B cell (primary cell): ENCODE measurements around the gene DKK2. TPM values are rescaled to one million over a fixed set of nuclear protein-coding genes. Genes with fewer than 3 reads are reported as not detected.

Source experiments
- ATAC-seq: fragments of 200-7000 bp; cut with Tn5 transposase; one replicate; pipeline ENCODE4 v1.10.0; 2021; ENCODE audit warnings: low read depth, mild to moderate bottlenecking, moderate number of reproducible peaks, moderate library complexity
- CTCF ChIA-PET: fragments of 350-600 bp; sonication (Branson Sonifier 250); formaldehyde crosslinking; loops from one replicate; lab custom pipeline; 2021; ENCODE audit warnings: antibody characterized with exemption, inconsistent platforms; lab: Charles Lee
- POLR2A ChIA-PET: fragments of 350-600 bp; sonication (Branson Sonifier 250); formaldehyde crosslinking; loops from one replicate; lab custom pipeline; 2021; ENCODE audit warnings: antibody characterized with exemption; lab: Charles Lee
- DNase-seq: peaks from one replicate; pipeline ENCODE4 v3.0.0; 2013
- H2AFZ ChIP-seq: 2 replicates; pipeline ENCODE4 v1.6.1; 2012; ENCODE audit warnings: mild to moderate bottlenecking, low read depth, low read length; ENCODE audit not compliant: insufficient read depth, poor library complexity, severe bottlenecking
- H3K27ac ChIP-seq, 2 donors: 1 replicate in 1 of 2; 2 replicates in 1 of 2; pipeline ENCODE4 v1.5.1; 2012 to 2013; ENCODE audit warnings: low read length in 2 of 2, mild to moderate bottlenecking in 2 of 2, moderate library complexity in 1 of 2
- H3K27me3 ChIP-seq, 4 experiments: fragments of 200-600 bp in 1 of 4; sonication (generic) in 1 of 4; replicated peaks in 1 of 4; 1 replicate in 2 of 4; 2 replicates in 2 of 4; pipeline versions ENCODE4 v1.6.1 to v1.7.0; 2013 to 2016; ENCODE audit warnings: low read length in 3 of 4, mild to moderate bottlenecking in 2 of 4, mixed read lengths in 1 of 4, moderate library complexity in 1 of 4; ENCODE audit not compliant: insufficient read depth in 4 of 4, control insufficient read depth in 3 of 4; ENCODE audit errors: control extremely low read depth in 1 of 4
- H3K36me3 ChIP-seq, 2 experiments: replicated peaks in 1 of 2; 1 replicate in 1 of 2; 2 replicates in 1 of 2; pipeline versions ENCODE4 v1.6.1 to v1.7.1; 2013; ENCODE audit warnings: low read length in 1 of 2; ENCODE audit not compliant: insufficient read depth in 2 of 2, control insufficient read depth in 1 of 2; ENCODE audit errors: control extremely low read depth in 1 of 2, extremely low read depth in 1 of 2
- H3K4me1 ChIP-seq, 2 donors: fragments of 200-600 bp in 1 of 2; sonication (generic) in 1 of 2; 1 replicate in 1 of 2; 2 replicates in 1 of 2; pipeline versions ENCODE4 v1.5.1 to v1.6.1; 2013 to 2017; ENCODE audit warnings: low read length in 2 of 2; ENCODE audit not compliant: control insufficient read depth in 2 of 2, insufficient read depth in 2 of 2
- H3K4me2 ChIP-seq: replicated peaks from 2 replicates; pipeline ENCODE3; 2012; ENCODE audit warnings: mild to moderate bottlenecking, low read depth, low read length; ENCODE audit not compliant: poor library complexity, severe bottlenecking
- H3K4me3 ChIP-seq, 5 experiments: fragments of 200-600 bp in 1 of 5; sonication (generic) in 1 of 5; 1 replicate in 3 of 5; 2 replicates in 2 of 5; pipeline versions ENCODE4 v1.5.1 to v1.7.0; 2011 to 2016; ENCODE audit warnings: low read length in 4 of 5, mild to moderate bottlenecking in 4 of 5, low read depth in 2 of 5, control low read depth in 1 of 5, moderate library complexity in 1 of 5; ENCODE audit not compliant: insufficient read depth in 1 of 5; ENCODE audit errors: control extremely low read depth in 1 of 5, extremely low read depth in 1 of 5
- H3K79me2 ChIP-seq: fragments of 200-600 bp; sonication (generic); one replicate; pipeline ENCODE4 v1.6.0; 2016; ENCODE audit warnings: low read length; ENCODE audit not compliant: control insufficient read depth, insufficient read depth
- H3K9ac ChIP-seq: fragments of 200-600 bp; sonication (generic); 2 replicates; pipeline ENCODE4 v1.6.1; 2017; ENCODE audit warnings: mild to moderate bottlenecking, low read length, moderate library complexity
- H3K9me3 ChIP-seq, 3 donors: one replicate each; pipeline versions ENCODE4 v1.6.1 to v1.7.1; 2013; ENCODE audit warnings: low read length in 2 of 3; ENCODE audit not compliant: control insufficient read depth in 2 of 3, insufficient read depth in 1 of 3; ENCODE audit errors: control extremely low read depth in 1 of 3
- H4K20me1 ChIP-seq: 2 replicates; pipeline ENCODE4 v1.6.0; 2012; ENCODE audit warnings: mild to moderate bottlenecking, low read length; ENCODE audit not compliant: insufficient read depth, control insufficient read depth, poor library complexity, severe bottlenecking
- H3K27ac Mint-ChIP-seq: one replicate; pipeline ENCODE4 v1.8.0; 2021; ENCODE audit warnings: mixed read lengths
- H3K27me3 Mint-ChIP-seq: one replicate; pipeline ENCODE4 v1.8.0; 2021; ENCODE audit warnings: mixed read lengths
- H3K4me1 Mint-ChIP-seq: one replicate; pipeline ENCODE4 v1.8.0; 2021; ENCODE audit warnings: mixed read lengths
- H3K4me3 Mint-ChIP-seq: one replicate; pipeline ENCODE4 v1.8.0; 2021; ENCODE audit warnings: mixed read lengths
- H3K9me3 Mint-ChIP-seq: one replicate; pipeline ENCODE4 v1.8.0; 2022; ENCODE audit warnings: mixed read lengths; ENCODE audit not compliant: insufficient read depth
- EZH2 ChIP-seq: IDR thresholded peaks from 2 replicates; pipeline ENCODE4 v1.6.1; 2012; ENCODE audit warnings: borderline replicate concordance, low read depth, mild to moderate bottlenecking, moderate library complexity, low read length; ENCODE audit not compliant: insufficient read depth, poor library complexity, severe bottlenecking
- WGBS: methylation state at CpG from one replicate; pipeline ENCODE4 v1.1.5; 2013; ENCODE audit warnings: missing lambda C conversion rate; ENCODE audit not compliant: insufficient coverage; 5-methylcytosine and 5-hydroxymethylcytosine counted together
- intact Hi-C: fragments of 100-400 bp; cut with micrococcal nuclease; formaldehyde crosslinking; loops from one replicate; pipeline ENCODE4 v1.10.0; 2022
- polyA plus RNA-seq: library from polyadenylated mRNA; depleted of rRNA; stranded (reverse); fragments of >200 nt; gene quantifications from 2 replicates; pipeline ENCODE4 v1.2.3, GENCODE V29; 2012
- total RNA-seq, 2 donors: library from RNA; stranded (reverse); fragments of 120-200 nt in 1 of 2; gene quantifications; 1 replicate in 1 of 2; 2 replicates in 1 of 2; pipeline versions ENCODE4 v1.2.3 to v1.2.4, GENCODE V29; 2013 to 2022
- TF ChIP-seq, protein P1 (sequence below): fragments of 200-600 bp; IDR thresholded peaks from one replicate; pipeline ENCODE4 v1.8.0; 2022; ENCODE audit warnings: antibody characterized with exemption, mild to moderate bottlenecking

DKK2 gene
- total and polyA plus RNA-seq, 2 donors (not counting 1 experiment from before 2014, with no cell fraction given) = not detected

DNA sequence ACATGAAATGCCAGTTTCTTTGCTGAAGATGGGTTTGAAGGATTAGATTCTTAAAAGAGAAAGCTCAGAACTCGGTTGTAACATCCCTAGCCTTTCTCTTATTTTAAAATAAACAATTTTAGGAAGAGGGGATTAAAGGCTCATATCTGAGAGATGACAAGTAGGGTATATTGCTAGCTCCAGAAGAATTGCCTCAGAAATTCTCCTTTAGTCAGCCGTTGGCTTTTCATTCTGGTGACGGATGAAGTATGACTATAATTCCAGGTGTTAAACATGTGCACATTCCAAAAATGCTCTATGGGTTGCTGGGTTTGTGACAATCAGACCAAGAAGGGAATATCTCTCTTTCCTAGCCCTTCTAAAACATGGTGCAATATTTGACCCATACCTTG, 17.8 kb downstream of the DKK2 start:
- ATAC-seq (no peak), DNase-seq (no peak)
- Histone ChIP-seq H3K36me3 (no peaks in the 10 kb centered on the region), H3K4me1 (no peaks in the 10 kb centered on the region), H3K27ac (no peak overlapping the region), H3K4me3 (no peak overlapping the region), H3K27me3 (no peaks in the 10 kb centered on the region), H2AFZ (no peak overlapping the region), H3K4me2 (no peak overlapping the region), H3K9ac (no peak overlapping the region), H4K20me1 (no peaks in the 10 kb centered on the region), H3K9me3 (no peaks in the 10 kb centered on the region), H3K79me2 (no peaks in the 10 kb centered on the region)
- intact Hi-C loops = no loop called here
- POLR2A ChIA-PET = no interaction called here
- no peaks in the 10 kb centered on the region for H3K4me1 Mint-ChIP-seq
- no peak overlapping the region for H3K27ac Mint-ChIP-seq
- no peak overlapping the region for H3K4me3 Mint-ChIP-seq
- TF ChIP-seq EZH2 = no peak
- TF ChIP-seq, protein P1, sequence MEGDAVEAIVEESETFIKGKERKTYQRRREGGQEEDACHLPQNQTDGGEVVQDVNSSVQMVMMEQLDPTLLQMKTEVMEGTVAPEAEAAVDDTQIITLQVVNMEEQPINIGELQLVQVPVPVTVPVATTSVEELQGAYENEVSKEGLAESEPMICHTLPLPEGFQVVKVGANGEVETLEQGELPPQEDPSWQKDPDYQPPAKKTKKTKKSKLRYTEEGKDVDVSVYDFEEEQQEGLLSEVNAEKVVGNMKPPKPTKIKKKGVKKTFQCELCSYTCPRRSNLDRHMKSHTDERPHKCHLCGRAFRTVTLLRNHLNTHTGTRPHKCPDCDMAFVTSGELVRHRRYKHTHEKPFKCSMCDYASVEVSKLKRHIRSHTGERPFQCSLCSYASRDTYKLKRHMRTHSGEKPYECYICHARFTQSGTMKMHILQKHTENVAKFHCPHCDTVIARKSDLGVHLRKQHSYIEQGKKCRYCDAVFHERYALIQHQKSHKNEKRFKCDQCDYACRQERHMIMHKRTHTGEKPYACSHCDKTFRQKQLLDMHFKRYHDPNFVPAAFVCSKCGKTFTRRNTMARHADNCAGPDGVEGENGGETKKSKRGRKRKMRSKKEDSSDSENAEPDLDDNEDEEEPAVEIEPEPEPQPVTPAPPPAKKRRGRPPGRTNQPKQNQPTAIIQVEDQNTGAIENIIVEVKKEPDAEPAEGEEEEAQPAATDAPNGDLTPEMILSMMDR = no peak
- H3K9me3 Mint-ChIP-seq = no peaks in the 10 kb centered on the region
- no peaks in the 10 kb centered on the region for H3K27me3 Mint-ChIP-seq
- CTCF ChIA-PET = no interaction called here
- 100% methylated on average over 1 of the region's 3 CpGs for WGBS

DNA sequence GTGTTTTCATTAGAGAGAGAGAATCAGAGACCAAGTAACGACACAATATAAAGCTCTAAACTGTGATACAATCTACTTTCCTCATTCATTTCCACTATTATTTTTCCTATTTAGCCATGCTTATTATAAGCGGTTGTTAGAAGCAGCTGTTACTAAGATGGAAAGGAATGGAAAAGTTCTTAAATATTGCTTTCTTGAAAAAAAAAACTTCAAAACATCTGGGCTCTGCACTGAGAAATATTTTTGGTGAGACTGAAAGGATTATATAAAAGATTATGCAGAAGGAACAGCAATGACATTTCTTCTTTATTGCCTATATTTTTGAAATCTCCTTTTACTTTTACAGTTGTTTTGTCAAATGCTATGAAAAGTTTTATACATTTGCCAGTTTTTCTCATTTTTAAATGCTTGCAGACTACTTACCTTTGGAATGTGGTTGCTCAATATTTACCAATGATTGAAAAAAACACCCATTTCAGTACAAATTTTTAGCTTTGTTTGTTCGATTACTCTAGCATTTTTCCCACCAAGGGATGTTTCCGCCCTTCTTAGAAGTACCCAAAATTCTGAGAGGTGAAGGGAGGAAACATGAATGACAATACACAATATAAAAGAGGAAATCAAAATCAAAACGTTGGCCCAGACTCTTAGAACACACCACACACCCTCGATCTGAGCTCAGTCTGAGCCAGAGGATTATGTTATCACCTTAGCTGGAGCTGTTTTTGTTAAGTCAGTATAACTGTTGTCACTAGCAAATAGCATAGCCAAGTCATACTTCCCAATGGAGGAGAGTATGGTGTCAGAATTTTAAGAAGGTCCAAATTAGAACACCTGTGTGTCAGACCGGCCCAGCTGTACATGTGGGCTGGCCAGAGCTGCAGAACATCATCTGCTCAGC, 18.4 kb downstream of the DKK2 start:
- no peaks in the 10 kb centered on the region for H3K27me3 Mint-ChIP-seq
- H3K27ac ChIP-seq = no peak overlapping the region
- no peaks in the 10 kb centered on the region for H3K79me2 ChIP-seq
- H3K4me1 Mint-ChIP-seq = no peaks in the 10 kb centered on the region
- WGBS = no CpG with 5 or more reads among the region's 7 CpGs
- H3K9me3 ChIP-seq = no peaks in the 10 kb centered on the region
- intact Hi-C loops = no loop called here
- no peak for TF ChIP-seq EZH2
- TF ChIP-seq, protein P1 = no peak
- no peak overlapping the region for H2AFZ ChIP-seq
- CTCF ChIA-PET = no interaction called here
- no peaks in the 10 kb centered on the region for H3K9me3 Mint-ChIP-seq
- no peak overlapping the region for H3K4me3 Mint-ChIP-seq
- DNase-seq (no peak), ATAC-seq (no peak)
- no peak overlapping the region for H3K9ac ChIP-seq
- no peaks in the 10 kb centered on the region for H3K4me1 ChIP-seq
- no peak overlapping the region for H3K4me2 ChIP-seq
- H3K36me3 ChIP-seq = no peaks in the 10 kb centered on the region
- no peak overlapping the region for H3K27ac Mint-ChIP-seq
- H3K27me3 ChIP-seq = no peaks in the 10 kb centered on the region
- no peak overlapping the region for H3K4me3 ChIP-seq
- POLR2A ChIA-PET = no interaction called here
- H4K20me1 ChIP-seq = no peaks in the 10 kb centered on the region
